ENCODE data around the gene ISG20. TPM values are rescaled to one million over a fixed set of nuclear protein-coding genes. Genes with fewer than 3 reads are reported as not detected.

Gene ISG20
- total RNA-seq, 1 donor from 2014 or later = 87.1 TPM

GRCh38 chr15:88664151-88664778 lies 25.4 kb downstream of the ISG20 start:
- intact Hi-C loops (cut with micrococcal nuclease) = loop anchor here (1.0 to 5.0 kb wide), 4 partner anchors 26 to 417 kb away; no protein-coding TSS in a partner anchor
- H3K27ac Mint-ChIP-seq = no peak overlapping the region
- H3K9me3 Mint-ChIP-seq = no peaks in the 10 kb centered on the region
- ATAC-seq (ENCODE audit: low read depth) (peak; percentile 81), DNase-seq (no peak)
- POLR2A ChIA-PET = interaction anchor here (1.2 to 2.1 kb wide), 2 partner anchors 14 to 40 kb away, joined by 3 to 8 read pairs; no protein-coding TSS in a partner anchor
- peaks cover 21% of the 10 kb centered on the region for H3K4me1 Mint-ChIP-seq
- peaks cover 5% of the 10 kb centered on the region for H3K36me3 Mint-ChIP-seq (ENCODE audit: low read depth)
- H3K27me3 Mint-ChIP-seq = peaks cover 6% of the 10 kb centered on the region
- no peak overlapping the region for H3K4me3 Mint-ChIP-seq
- TF ChIP-seq, protein P1, sequence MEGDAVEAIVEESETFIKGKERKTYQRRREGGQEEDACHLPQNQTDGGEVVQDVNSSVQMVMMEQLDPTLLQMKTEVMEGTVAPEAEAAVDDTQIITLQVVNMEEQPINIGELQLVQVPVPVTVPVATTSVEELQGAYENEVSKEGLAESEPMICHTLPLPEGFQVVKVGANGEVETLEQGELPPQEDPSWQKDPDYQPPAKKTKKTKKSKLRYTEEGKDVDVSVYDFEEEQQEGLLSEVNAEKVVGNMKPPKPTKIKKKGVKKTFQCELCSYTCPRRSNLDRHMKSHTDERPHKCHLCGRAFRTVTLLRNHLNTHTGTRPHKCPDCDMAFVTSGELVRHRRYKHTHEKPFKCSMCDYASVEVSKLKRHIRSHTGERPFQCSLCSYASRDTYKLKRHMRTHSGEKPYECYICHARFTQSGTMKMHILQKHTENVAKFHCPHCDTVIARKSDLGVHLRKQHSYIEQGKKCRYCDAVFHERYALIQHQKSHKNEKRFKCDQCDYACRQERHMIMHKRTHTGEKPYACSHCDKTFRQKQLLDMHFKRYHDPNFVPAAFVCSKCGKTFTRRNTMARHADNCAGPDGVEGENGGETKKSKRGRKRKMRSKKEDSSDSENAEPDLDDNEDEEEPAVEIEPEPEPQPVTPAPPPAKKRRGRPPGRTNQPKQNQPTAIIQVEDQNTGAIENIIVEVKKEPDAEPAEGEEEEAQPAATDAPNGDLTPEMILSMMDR (IDR thresholded peaks at IDR 0.05) = no peak
- CTCF ChIA-PET = interaction anchor here (0.9 to 3.3 kb wide), 10 partner anchors 9 to 465 kb away, joined by 3 to 81 read pairs (median 4); no protein-coding TSS in a partner anchor

- intact Hi-C loops (cut with micrococcal nuclease) = no loop called here
- Mint-ChIP-seq H3K4me3 (no peak overlapping the region), H3K27ac (no peak overlapping the region), H3K9me3 (no peaks in the 10 kb centered on the region), H3K4me1 (no peaks in the 10 kb centered on the region), H3K27me3 (peaks cover 12% of the 10 kb centered on the region), H3K36me3 (ENCODE audit: low read depth) (no peaks in the 10 kb centered on the region)
- no peak for ATAC-seq (ENCODE audit: low read depth)
- ChIA-PET CTCF (no interaction called here), POLR2A (no interaction called here)
- TF ChIP-seq, protein P1 (IDR thresholded peaks at IDR 0.05) = no peak
- no peak for DNase-seq
Measured at GRCh38 chr15:88674661-88675060, 35.8 kb downstream of the ISG20 start.

GRCh38 chr15:88678755-88679154 lies 39.9 kb downstream of the ISG20 start:
- Mint-ChIP-seq H3K36me3 (ENCODE audit: low read depth) (no peaks in the 10 kb centered on the region), H3K9me3 (no peaks in the 10 kb centered on the region), H3K4me1 (peaks cover 9% of the 10 kb centered on the region), H3K4me3 (no peak overlapping the region), H3K27ac (no peak overlapping the region), H3K27me3 (no peaks in the 10 kb centered on the region)
- intact Hi-C loops (cut with micrococcal nuclease) = no loop called here
- POLR2A ChIA-PET = no interaction called here
- CTCF ChIA-PET = no interaction called here
- TF ChIP-seq, protein P1 (IDR thresholded peaks at IDR 0.05) = no peak
- DNase-seq (no peak), ATAC-seq (ENCODE audit: low read depth) (no peak)

DNA sequence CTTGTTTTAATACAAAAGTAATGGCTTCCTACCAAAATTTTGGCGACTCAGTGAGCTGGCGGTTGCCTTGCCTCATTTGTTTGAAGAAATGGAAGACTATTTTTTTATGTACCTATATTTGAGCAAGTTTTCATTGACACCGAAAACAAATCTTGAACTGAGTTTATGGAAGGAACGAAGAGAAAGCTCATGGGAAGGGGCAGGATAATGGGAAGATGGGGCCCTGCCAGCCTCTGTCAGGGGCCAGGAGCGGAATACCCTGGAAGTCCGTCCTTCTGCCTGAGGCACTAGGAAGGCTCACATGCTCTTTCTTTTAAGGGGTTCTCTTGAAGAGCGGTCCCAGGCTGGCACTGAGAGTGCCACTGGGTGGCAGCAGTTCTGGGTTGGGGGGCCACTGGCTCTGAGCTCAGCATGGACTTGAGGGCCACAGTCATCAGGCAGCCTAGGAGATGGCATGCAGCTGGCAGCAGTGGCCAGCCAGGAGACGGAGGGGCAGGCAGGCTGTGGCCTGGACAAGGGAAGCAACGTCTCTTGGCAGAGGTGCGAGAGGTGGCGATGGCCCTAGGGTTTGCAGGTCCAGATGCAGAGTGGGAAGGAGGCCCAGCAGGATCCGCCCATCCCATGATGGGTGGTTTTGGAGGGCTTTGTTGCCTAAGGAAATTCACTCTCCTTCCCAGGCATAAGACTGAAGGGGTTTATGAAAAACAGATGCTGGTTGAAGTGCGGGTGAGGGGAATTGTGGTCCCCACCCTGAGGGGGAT lies 41.6 kb downstream of the ISG20 start:
- Mint-ChIP-seq H3K4me3 (no peak overlapping the region), H3K27ac (no peak overlapping the region)
- POLR2A ChIA-PET = no interaction called here

More for the DNA sequence above, 41.6 kb downstream of the ISG20 start:
- H3K4me1 Mint-ChIP-seq = peaks cover 14% of the 10 kb centered on the region
- intact Hi-C loops (cut with micrococcal nuclease) = no loop called here
- TF ChIP-seq, protein P1 (IDR thresholded peaks at IDR 0.05) = no peak
- DNase-seq = no peak
- no peaks in the 10 kb centered on the region for H3K36me3 Mint-ChIP-seq (ENCODE audit: low read depth)
- H3K9me3 Mint-ChIP-seq = no peaks in the 10 kb centered on the region
- no peak for ATAC-seq (ENCODE audit: low read depth)
- no peaks in the 10 kb centered on the region for H3K27me3 Mint-ChIP-seq
- CTCF ChIA-PET = no interaction called here
